Dermis microvascular lymphatic vessel endothelial cell (primary cell): ENCODE measurements around the gene HTT. TPM values are rescaled to one million over a fixed set of nuclear protein-coding genes. Genes with fewer than 3 reads are reported as not detected.
A peak's percentile ranks its signal among the peaks of the same experiment; 100 is the strongest.

Experiments
- DNase-seq, 2 donors: peaks; one replicate each; pipeline versions ENCODE4 v3.0.0 to v3.0.0-alpha.2; 2010; ENCODE audit warnings: low read depth in 2 of 2
- total RNA-seq: library from RNA; depleted of rRNA; stranded (reverse); fragments of >200 nt; gene quantifications from 2 replicates; pipeline ENCODE4 v1.2.1, GENCODE V29; 2014

The HTT gene
- 26.2 and 71.8 TPM in 2 replicates for total RNA-seq

GRCh38 chr4:3074078-3074845, at the start of gene HTT, which contains the start of gene HTT-AS:
HTT (plus strand) TSS chr4:3074681; CDS start chr4:3074826, 145 bp downstream.
HTT-AS (minus strand) TSS chr4:3074538.
- DNase-seq: peak; percentile 76 to 94

- DNase-seq: no peak
Observed at GRCh38 chr4:3025881-3026280, 48.6 kb upstream of the HTT start.

- no peak for DNase-seq
Observed at GRCh38 chr4:3026540-3026939, 47.9 kb upstream of the HTT start.

- DNase-seq: no peak
Observed at GRCh38 chr4:3029464-3029863, 45.0 kb upstream of the HTT start.

GRCh38 chr4:3030566-3031356, 43.7 kb upstream of the HTT start:
- no peak for DNase-seq

- DNase-seq: peak in 1 of 2 donors; percentile 10
Observed at GRCh38 chr4:3031357-3032082, 43.0 kb upstream of the HTT start.

- DNase-seq: no peak
Observed at GRCh38 chr4:3034231-3034630, 40.2 kb upstream of the HTT start.

- DNase-seq: no peak
Observed at GRCh38 chr4:3035249-3035648, 39.2 kb upstream of the HTT start.

GRCh38 chr4:3035674-3036073, 38.8 kb upstream of the HTT start:
- no peak for DNase-seq

- no peak for DNase-seq
Observed at GRCh38 chr4:3036131-3036952, 38.1 kb upstream of the HTT start.

GRCh38 chr4:3037957-3038461, 36.5 kb upstream of the HTT start:
- DNase-seq: no peak

GRCh38 chr4:3039706-3040366, 34.6 kb upstream of the HTT start:
- DNase-seq: no peak

- DNase-seq: no peak
Observed at GRCh38 chr4:3040452-3041191, 33.9 kb upstream of the HTT start.

- DNase-seq: peak; percentile 27 to 49
Observed at GRCh38 chr4:3041192-3042142, 33.0 kb upstream of the HTT start.

GRCh38 chr4:3042226-3042625, 32.3 kb upstream of the HTT start:
- no peak for DNase-seq

- no peak for DNase-seq
Observed at GRCh38 chr4:3043282-3044020, 31.0 kb upstream of the HTT start.

- DNase-seq: no peak
Observed at GRCh38 chr4:3044870-3045819, 29.3 kb upstream of the HTT start.
